Stimulated activated naive CD8-positive, alpha-beta T cell treated with anti-CD3 and anti-CD28 coated beads, Interleukin-15, Interleukin-2, amounts not matched to agents 100 ng/mL and 50 ng/mL, for 24 hours (primary cell): ENCODE data around the gene PARVA.

Experiments used
- H3K27ac Mint-ChIP-seq: one replicate; pipeline ENCODE4 v1.8.0; 2021; ENCODE audit warnings: mild to moderate bottlenecking, mixed read lengths
- H3K27me3 Mint-ChIP-seq: one replicate; pipeline ENCODE4 v1.8.0; 2021; ENCODE audit warnings: mixed read lengths
- H3K36me3 Mint-ChIP-seq: one replicate; pipeline ENCODE4 v1.8.0; 2021; ENCODE audit warnings: low read depth, mixed read lengths
- H3K4me1 Mint-ChIP-seq: one replicate; pipeline ENCODE4 v1.8.0; 2021; ENCODE audit warnings: low read depth, mixed read lengths
- H3K4me3 Mint-ChIP-seq: one replicate; pipeline ENCODE4 v1.8.0; 2021; ENCODE audit warnings: mild to moderate bottlenecking, mixed read lengths
- H3K9me3 Mint-ChIP-seq: one replicate; pipeline ENCODE4 v1.8.0; 2021; ENCODE audit warnings: mixed read lengths

PARVA gene

DNA sequence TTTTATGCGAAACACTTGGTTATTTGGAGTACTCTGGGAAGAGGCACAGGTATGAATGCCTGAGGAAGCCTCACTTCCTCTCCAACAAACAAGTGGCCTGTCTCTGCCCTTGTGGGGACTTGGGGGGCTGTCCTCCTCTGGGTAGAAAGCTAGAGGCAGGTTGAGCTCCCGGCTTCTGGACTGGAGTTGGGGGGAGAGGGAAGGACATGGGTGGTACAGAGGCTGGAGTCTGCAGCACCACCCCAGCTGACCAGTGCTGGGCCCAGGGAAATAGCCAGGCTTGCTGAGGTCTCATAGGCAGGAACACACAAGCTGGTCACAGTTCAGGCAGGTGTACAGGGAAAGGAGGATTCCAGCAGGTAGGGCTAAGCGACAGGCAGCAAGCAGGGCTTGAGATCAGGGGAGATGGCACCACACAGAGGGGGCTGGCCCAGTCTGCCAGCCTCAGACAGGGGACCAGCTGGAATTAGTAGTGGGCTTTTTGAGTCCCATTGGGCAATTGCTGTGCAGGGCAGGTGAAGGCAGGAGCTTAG, 161.6 kb downstream of the PARVA start:
- H3K9me3 Mint-ChIP-seq = no peaks in the 10 kb centered on the region
- H3K4me3 Mint-ChIP-seq = no peak overlapping the region
- no peaks in the 10 kb centered on the region for H3K4me1 Mint-ChIP-seq
- H3K36me3 Mint-ChIP-seq = no peaks in the 10 kb centered on the region
- H3K27me3 Mint-ChIP-seq = peaks cover 12% of the 10 kb centered on the region
- H3K27ac Mint-ChIP-seq = no peak overlapping the region

DNA sequence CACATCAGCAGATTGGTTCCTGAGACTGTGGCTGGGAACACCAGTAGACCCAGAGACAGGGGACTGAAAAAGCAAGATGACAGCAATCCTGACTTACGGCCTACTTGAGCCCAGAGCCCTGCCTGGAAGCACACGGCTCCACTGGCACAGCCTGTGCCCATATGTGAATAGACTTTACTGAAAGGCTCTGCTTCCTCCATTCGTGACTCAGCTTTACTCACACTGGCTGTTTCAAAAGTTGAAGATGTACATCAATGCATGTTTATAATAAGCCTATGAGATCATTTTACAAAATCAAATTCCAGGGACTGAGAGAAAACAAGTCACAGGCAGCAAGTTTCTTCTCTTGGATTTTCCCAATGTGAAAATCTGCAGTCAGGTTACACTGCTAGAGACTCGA, 162.2 kb downstream of the PARVA start:
- H3K9me3 Mint-ChIP-seq = no peaks in the 10 kb centered on the region
- peaks cover 12% of the 10 kb centered on the region for H3K27me3 Mint-ChIP-seq
- no peaks in the 10 kb centered on the region for H3K36me3 Mint-ChIP-seq
- no peaks in the 10 kb centered on the region for H3K4me1 Mint-ChIP-seq
- H3K4me3 Mint-ChIP-seq = no peak overlapping the region
- no peak overlapping the region for H3K27ac Mint-ChIP-seq

DNA sequence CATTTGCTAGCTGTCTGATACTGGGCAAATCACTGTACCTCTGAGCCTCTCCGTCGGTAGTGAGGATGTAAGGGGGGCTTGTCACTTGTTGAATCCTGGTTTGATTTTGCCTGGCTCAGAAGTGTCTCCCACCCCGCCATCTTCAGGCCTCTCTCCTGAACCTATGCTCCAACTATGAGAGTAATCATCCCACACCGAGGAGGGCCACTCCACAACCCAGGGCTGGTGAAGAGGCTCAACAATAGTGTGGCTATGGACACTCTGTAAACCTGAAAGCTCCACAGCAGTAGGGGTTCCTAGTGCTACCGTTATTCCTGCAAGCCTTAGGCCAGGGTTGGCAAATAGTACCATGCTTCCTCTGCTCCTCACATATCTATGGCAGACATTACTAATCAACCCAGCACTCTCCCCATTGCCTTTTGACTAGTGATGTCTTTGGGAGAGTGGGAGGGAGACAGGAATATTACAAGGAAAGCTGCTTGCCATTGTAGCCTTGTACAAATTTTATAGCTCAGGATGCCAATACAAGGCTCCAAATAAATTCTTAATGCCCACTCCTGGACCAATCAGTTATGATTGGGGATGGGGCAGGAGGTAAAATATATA, 162.8 kb downstream of the PARVA start:
- Mint-ChIP-seq H3K4me3 (no peak overlapping the region), H3K9me3 (no peaks in the 10 kb centered on the region), H3K27ac (no peak overlapping the region), H3K4me1 (no peaks in the 10 kb centered on the region), H3K27me3 (peaks cover 12% of the 10 kb centered on the region), H3K36me3 (no peaks in the 10 kb centered on the region)

DNA sequence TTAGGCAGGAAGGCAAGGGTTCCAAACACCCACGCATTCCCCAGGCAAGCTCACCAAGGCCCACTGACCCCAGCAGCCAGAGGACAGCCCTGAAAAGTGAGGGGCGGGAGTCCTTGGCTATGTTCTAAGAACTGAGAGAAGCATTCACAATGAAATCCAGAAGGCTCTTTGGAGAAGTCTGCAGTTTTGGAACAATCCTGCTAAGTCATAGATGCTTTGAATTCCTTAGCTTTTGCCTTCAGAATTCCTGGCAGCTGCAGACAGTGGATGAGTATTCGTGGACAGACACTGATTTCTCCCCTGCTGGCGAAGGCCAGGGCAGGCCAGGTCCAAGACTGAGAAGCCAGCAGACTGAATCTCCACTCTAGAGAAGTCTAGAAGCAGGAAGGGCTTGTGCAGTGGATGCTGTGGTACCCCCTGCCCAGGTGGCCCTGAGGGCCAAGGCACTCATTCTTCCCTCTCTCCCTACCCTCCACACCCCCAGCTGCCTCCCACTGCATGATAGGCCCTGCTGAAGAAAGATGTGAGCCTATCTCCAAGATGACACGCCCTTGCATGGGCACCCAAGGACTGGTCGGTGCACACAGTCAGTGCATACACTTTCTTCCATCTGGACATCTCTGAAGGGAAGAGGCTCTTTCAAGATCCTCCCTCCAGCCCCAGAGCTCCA, 163.7 kb downstream of the PARVA start:
- H3K4me3 Mint-ChIP-seq = no peak overlapping the region
- H3K36me3 Mint-ChIP-seq = no peaks in the 10 kb centered on the region
- no peaks in the 10 kb centered on the region for H3K4me1 Mint-ChIP-seq
- peaks cover 12% of the 10 kb centered on the region for H3K27me3 Mint-ChIP-seq
- no peaks in the 10 kb centered on the region for H3K9me3 Mint-ChIP-seq
- no peak overlapping the region for H3K27ac Mint-ChIP-seq

DNA sequence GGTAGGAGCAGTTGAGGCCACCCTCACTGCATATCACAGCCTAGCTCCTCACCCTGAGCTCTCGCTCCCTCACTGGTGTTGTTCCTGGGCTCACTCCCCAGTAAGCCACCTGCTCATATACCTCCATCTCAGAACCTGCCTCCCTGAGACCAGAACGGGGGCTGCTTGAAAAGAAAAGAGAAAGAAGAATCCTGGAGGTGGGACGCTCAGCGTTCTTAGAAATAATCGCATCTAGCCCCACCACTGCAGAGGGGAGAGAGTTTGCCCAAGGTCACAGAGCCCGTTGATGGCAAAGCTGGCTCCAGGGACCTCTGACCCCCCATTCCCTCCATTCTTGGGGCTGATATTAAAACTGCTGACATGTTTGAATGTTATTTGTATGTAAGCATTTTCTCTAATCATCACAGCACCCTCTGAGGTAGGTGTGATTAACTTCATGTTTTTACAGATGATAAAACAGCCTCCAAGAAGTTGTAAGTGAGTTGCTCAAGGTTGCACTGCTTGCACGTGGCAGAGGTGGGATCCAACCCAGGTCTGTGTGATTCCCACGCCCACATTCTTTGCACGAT, 164.3 kb downstream of the PARVA start:
- Mint-ChIP-seq H3K36me3 (no peaks in the 10 kb centered on the region), H3K4me3 (no peak overlapping the region), H3K27ac (no peak overlapping the region), H3K9me3 (no peaks in the 10 kb centered on the region), H3K27me3 (peaks cover 7% of the 10 kb centered on the region), H3K4me1 (no peaks in the 10 kb centered on the region)

DNA sequence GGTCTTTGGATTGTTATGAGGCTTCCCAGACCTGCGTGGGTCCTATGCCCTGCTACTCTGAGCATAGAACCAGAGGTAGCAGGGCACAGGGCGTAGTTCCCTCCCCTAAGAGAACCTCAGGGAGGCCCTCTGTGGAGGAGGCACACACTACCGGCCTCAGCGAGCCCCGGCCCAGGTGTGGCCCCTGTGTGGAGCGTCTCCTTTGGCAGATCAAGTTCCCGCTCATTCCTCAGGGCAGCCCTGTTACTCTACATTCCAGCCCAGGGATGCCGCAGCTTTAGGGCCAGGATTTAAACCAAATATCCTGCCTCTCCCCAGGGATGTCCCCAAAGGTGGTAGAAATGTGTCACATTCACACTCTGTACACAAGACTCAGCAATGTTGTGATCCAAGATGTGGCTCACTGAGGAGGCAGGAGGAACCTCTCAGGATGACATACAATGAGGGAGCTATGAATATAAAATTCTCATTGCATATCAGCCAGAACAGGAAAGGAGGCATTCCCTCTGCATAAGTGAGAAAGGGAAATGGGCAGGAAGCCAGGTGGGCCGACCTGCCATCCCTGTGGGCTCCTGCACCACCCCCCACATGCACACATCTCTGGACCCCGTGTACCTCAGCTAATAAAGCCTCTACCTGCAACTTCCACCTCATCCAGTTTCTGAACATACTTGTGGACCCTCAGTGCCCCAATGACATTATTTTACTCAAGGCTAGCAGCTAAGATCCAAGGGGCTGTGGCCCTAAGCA, 165.0 kb downstream of the PARVA start:
- H3K27me3 Mint-ChIP-seq = peaks cover 4% of the 10 kb centered on the region

DNA sequence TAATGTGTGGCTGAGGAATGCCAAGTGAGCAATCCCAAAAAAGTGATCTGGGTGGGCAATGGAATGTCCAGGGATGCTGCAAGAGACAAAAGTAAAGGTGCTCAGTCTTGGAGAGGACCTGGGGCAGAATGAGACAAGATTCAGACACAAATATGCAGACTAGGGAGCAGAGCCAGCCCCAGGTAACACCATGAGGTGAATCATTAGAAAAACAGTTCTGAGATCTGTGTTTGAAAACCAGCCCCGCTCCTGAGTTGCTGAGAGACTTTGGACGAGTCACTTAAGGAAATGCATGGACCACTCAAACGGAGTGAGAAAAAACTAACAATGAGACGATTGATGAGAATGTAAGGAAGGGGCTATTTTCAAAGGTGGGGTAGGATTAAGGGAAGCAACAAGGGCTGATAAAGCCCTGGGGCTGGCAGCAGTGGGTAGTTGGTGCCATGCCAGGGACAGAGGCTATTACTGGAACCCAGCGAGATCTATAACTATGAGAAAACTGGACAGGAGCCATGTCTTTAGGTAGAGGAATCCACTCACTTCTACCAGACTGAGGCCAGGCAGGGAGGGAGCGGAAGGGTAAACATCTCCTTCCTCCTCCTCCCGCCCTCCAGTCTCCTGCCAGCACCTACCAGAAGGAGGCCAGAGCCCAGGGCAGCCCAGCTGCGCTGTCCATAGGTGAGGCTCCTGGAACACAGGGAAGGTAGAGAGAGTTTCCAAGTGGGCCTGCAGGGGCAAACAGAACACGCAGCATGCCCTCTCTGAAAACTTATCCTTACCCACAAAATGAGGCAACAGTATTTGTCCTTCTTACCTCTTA, 166.4 kb downstream of the PARVA start:
- no peaks in the 10 kb centered on the region for H3K36me3 Mint-ChIP-seq
- no peak overlapping the region for H3K4me3 Mint-ChIP-seq
- no peaks in the 10 kb centered on the region for H3K9me3 Mint-ChIP-seq
- H3K27me3 Mint-ChIP-seq = peaks cover 4% of the 10 kb centered on the region
- no peak overlapping the region for H3K27ac Mint-ChIP-seq
- no peaks in the 10 kb centered on the region for H3K4me1 Mint-ChIP-seq

More for the DNA sequence above, 165.0 kb downstream of the PARVA start:
- H3K4me1 Mint-ChIP-seq = no peaks in the 10 kb centered on the region
- H3K27ac Mint-ChIP-seq = no peak overlapping the region
- H3K9me3 Mint-ChIP-seq = no peaks in the 10 kb centered on the region
- H3K36me3 Mint-ChIP-seq = no peaks in the 10 kb centered on the region
- no peak overlapping the region for H3K4me3 Mint-ChIP-seq

DNA sequence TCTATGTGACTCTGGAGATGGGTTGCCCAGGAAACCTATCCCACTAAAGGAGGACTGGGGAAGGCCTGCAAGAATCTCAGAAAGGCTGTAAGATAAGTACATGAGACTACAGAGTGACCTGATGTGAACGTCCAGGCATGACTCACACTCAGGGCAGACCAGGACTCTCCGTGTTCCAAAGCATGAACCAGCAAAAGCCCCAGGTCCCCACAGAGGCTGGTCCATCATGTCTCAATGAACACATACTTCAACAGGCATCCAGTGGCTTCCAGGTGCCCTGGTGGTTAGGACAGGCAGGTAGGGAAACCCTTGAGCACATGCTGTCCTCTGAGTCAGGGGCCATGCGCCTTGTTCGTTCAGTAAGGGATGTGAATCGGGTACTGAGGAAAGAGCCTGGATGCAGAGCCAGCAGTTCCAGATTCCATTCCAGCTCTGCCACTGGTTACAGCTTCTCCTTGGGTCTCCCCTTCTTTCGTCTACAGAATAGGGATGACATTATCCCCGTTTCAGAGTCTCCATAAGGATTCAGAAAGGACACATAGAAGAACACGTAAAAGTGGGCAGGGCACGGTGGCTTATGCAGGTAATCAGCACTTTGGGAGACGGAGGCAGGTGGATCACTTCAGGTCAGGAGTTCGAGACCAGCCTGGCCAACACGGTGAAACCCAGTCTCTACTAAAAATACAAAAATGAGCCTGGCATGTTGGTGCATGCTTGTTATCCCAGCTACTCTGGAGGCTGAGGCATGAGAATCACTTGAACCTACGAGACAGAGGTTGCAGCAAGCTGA, 167.8 kb downstream of the PARVA start:
- Mint-ChIP-seq H3K27ac (no peak overlapping the region), H3K9me3 (no peaks in the 10 kb centered on the region), H3K4me1 (no peaks in the 10 kb centered on the region), H3K4me3 (no peak overlapping the region), H3K36me3 (no peaks in the 10 kb centered on the region), H3K27me3 (peaks cover 4% of the 10 kb centered on the region)

DNA sequence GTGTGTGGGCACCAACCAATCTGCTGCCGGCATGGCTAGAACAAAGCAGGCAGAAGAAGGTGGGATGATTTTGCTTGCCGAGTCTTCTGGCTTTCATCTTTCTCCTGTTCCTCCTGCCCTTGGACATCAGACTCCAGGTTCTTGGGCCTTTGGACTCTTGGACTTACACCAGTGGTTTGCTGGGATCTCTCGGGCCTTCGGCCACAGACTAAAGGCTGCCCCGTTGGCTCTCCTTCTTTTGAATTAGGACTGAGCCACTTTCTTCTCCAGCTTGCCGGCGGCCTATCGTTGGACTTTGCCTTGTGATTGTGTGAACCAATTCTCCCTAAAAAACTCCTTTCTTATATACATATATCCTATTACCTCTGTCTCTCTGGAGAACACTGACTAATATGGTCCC, 168.8 kb downstream of the PARVA start:
- Mint-ChIP-seq H3K27me3 (peaks cover 4% of the 10 kb centered on the region), H3K9me3 (no peaks in the 10 kb centered on the region), H3K27ac (no peak overlapping the region), H3K4me3 (no peak overlapping the region), H3K4me1 (no peaks in the 10 kb centered on the region), H3K36me3 (no peaks in the 10 kb centered on the region)

DNA sequence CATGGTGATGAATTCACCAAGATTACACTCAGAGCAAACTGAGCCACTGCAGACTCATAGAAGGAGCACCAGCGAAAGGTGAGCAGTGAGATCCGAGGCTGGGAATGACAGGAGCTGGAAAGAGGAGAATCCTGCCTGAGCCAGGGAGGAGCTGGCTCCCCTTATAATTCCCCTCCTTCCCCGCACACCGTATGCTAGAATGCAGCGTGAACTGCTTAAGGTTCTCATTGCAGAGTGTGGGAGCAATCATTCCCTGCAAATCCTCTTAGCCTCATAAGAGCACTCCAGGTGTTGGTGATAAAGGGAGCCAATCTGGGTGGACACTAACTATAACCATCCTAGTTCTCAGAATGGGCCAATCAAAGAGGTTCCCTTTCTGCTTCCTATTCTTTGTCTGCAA, 169.3 kb downstream of the PARVA start:
- Mint-ChIP-seq H3K27ac (no peak overlapping the region), H3K4me3 (no peak overlapping the region), H3K9me3 (no peaks in the 10 kb centered on the region), H3K4me1 (no peaks in the 10 kb centered on the region), H3K27me3 (peaks cover 4% of the 10 kb centered on the region), H3K36me3 (no peaks in the 10 kb centered on the region)

DNA sequence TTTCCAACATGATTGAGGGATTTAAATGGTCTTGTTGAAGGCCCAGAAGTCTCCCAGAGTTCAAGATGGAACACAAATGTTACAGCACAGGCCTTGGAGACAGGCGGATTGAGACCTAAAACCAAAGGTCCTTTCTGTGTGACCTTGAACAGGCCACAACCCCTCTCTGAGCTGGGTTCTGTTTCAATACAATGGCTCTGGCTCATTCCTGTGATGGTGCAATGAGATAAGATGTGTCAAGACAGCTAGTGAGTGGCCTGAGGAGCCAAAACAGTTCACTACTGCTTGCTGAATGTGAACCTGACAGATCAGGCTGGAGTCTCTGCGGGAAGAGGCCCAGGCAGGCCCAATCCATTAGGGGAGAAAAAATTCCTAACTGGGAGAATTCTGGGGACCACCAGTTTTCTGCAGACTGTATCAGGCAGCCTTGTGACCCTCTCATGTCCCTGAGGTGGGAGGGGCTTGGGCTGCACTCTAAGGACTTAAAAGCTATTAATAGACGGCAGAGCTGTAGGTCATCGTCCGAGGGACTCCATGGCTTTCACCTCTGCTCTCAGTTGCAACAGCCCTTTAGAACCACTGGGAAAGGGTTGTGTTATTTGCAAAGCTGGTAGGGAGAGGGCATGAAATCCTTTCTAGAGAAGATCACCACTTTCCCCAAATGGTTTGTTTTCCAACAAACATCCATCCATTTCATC, 170.7 kb downstream of the PARVA start:
- Mint-ChIP-seq H3K36me3 (no peaks in the 10 kb centered on the region), H3K4me1 (no peaks in the 10 kb centered on the region), H3K27me3 (peaks cover 8% of the 10 kb centered on the region), H3K4me3 (no peak overlapping the region), H3K9me3 (no peaks in the 10 kb centered on the region), H3K27ac (no peak overlapping the region)

DNA sequence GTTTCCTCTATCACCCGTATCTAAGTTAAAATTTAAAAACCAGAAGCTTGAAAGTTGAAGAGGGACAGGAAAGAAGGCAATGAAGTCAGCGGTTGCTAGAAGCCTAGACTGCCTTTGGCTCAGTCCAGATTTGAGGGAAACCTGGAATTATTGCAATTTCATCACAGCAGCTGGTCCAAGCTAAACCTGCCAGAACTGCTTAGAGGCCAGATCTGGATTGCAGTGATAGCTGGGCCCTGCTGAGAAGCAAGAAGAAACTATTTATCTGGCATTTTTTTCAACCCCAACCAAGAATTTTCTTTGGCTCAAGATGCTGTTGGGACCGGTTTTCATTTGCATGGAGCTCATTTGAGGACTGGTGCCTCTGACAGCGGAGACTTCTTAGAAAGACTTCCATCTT, 175.3 kb downstream of the PARVA start:
- H3K27ac Mint-ChIP-seq = no peak overlapping the region
- no peaks in the 10 kb centered on the region for H3K4me1 Mint-ChIP-seq
- H3K27me3 Mint-ChIP-seq = peaks cover 24% of the 10 kb centered on the region
- no peaks in the 10 kb centered on the region for H3K9me3 Mint-ChIP-seq
- H3K4me3 Mint-ChIP-seq = no peak overlapping the region
- H3K36me3 Mint-ChIP-seq = no peaks in the 10 kb centered on the region

DNA sequence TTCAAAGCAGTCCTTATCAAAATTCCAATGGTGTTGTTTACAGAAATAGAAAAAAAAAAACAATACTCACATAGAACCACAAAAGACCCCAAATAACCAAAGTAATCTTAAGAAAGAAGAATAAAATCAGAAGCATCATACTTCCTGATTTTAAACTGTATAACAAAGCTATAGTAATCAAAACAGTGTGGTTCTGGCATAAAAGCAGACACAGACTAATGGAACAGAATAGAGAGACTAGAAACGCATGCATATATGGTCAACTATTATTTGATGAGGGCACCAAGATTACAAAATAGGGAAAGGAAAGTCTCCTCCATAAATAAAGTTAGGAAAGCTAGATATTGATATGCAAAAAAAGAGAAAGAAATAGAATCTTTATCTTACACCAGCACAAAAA, 176.8 kb downstream of the PARVA start:
- Mint-ChIP-seq H3K27ac (no peak overlapping the region), H3K36me3 (no peaks in the 10 kb centered on the region), H3K4me3 (no peak overlapping the region), H3K4me1 (no peaks in the 10 kb centered on the region), H3K27me3 (peaks cover 24% of the 10 kb centered on the region), H3K9me3 (no peaks in the 10 kb centered on the region)
